Gastrocnemius medialis (tissue), 4 donors: ENCODE data around the gene HDGF. TPM values are rescaled to one million over a fixed set of nuclear protein-coding genes. Genes with fewer than 3 reads are reported as not detected.
"Not testable (repeated sequence)": the region's sequence is repeated elsewhere in the genome, so short reads cannot be mapped to it uniquely, and the experiment has no call there.

Experiments used
- ATAC-seq, 2 donors: fragments of 150-250 bp; one replicate each; pipeline ENCODE4 v1.9.1; 2016
- DNase-seq, 2 donors: peaks; one replicate each; pipeline ENCODE4 v3.0.0-alpha.2; 2019
- H3K27ac ChIP-seq, 4 donors: fragments of 200-600 bp; sonication (generic); 1 replicate in 1 of 4; 2 replicates in 3 of 4; pipeline ENCODE4 v1.5.1; 2016 to 2018; ENCODE audit warnings: mild to moderate bottlenecking in 2 of 4, moderate library complexity in 1 of 4
- H3K27me3 ChIP-seq, 3 donors: fragments of 200-600 bp; sonication (generic) in 2 of 3; 1 replicate in 1 of 3; 2 replicates in 2 of 3; pipeline versions ENCODE4 v1.5.1 to v1.6.0; 2016 to 2019; ENCODE audit warnings: mild to moderate bottlenecking in 1 of 3, moderate library complexity in 1 of 3
- H3K36me3 ChIP-seq, 2 donors: fragments of 200-600 bp; sonication (generic) in 1 of 2; one replicate each; pipeline ENCODE4 v1.5.1; 2017 to 2018
- H3K4me1 ChIP-seq, 2 donors: fragments of 200-600 bp; sonication (generic) in 1 of 2; one replicate each; pipeline ENCODE4 v1.5.1; 2016 to 2017; ENCODE audit warnings: mild to moderate bottlenecking in 2 of 2
- H3K4me3 ChIP-seq, 4 donors: fragments of 200-600 bp; sonication (generic) in 3 of 4; 1 replicate in 1 of 4; 2 replicates in 3 of 4; pipeline ENCODE4 v1.5.1; 2016 to 2019; ENCODE audit warnings: mild to moderate bottlenecking in 2 of 4
- H3K9me3 ChIP-seq, 3 donors: fragments of 200-600 bp; sonication (generic) in 2 of 3; 1 replicate in 1 of 3; 2 replicates in 2 of 3; pipeline ENCODE4 v1.5.1; 2016 to 2019
- CTCF ChIP-seq, 5 experiments: fragments of 450-650 bp in 3 of 5; fragments of 200-600 bp in 2 of 5; sonication (generic) in 2 of 5; IDR thresholded peaks in 4 of 5; conservative IDR thresholded peaks in 1 of 5; 1 replicate in 4 of 5; 2 replicates in 1 of 5; pipeline ENCODE4 v1.5.1; 2016 to 2019; ENCODE audit warnings: antibody characterized with exemption in 5 of 5, mild to moderate bottlenecking in 3 of 5, moderate library complexity in 3 of 5
- POLR2A ChIP-seq, 2 donors: fragments of 450-650 bp; IDR thresholded peaks; one replicate each; pipeline ENCODE4 v1.6.1; 2017; ENCODE audit warnings: antibody characterized with exemption in 2 of 2, mild to moderate bottlenecking in 2 of 2, moderate library complexity in 2 of 2
- in situ Hi-C, 4 donors: fragments of 200-750 bp; cut with MboI; loops; one replicate each; pipeline versions ENCODE4 v1.15.0 to v1.8.0; 2017; ENCODE audit warnings: low sequenced_read_pairs in 4 of 4
- intact Hi-C: fragments of 100-400 bp; cut with DNase I; formaldehyde crosslinking; loops from one replicate; pipeline ENCODE4 v1.15.1; 2023; ENCODE audit warnings: low total_unique reads
- total RNA-seq, 4 donors: library from RNA; depleted of rRNA; stranded (reverse); fragments of >200 nt; gene quantifications; one replicate each; pipeline versions ENCODE4 v1.1.0 to v1.2.3, GENCODE V29; 2016

HDGF gene
- total RNA-seq, 4 donors from 2014 or later = 154 to 281 (median 240) TPM

DNA sequence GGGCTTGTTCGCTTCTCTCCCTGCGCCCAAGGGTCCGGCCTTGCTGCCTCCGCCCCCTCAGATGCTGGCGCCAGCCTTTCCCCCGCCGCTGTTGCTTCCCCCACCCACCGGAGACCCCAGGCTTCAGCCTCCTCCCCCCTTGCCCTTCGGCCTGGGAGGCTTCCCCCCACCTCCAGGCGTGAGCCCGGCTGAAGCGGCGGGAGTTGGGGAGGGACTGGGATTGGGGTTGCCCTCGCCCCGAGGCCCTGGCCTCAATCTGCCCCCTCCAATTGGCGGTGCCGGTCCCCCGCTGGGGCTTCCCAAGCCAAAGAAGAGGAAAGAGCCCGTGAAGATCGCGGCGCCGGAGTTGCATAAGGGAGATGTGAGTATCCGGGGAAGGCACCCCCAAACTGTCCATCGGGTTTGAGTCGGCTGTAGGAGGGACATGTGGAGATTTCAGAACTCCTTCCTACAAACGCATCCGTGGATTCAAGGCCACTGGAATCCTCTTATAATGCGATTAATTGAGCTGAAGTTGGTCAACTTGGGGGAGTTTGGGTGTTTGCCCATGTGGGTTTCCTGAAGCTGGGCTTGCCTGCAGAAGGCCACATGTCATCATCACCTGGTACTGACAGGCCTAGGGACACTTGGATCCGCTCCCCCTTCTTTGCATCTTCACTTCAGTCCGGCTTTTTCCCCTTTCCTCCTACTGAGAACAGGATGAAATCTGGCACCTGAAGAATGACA, 16.6 kb upstream of the HDGF start:
- peak overlapping the region; percentile 87 to 98 (median 94) for H3K27ac ChIP-seq
- peaks cover 43 to 44% of the 10 kb centered on the region in 2 donors for H3K4me1 ChIP-seq
- intact Hi-C loops (loop anchor here (1.0 kb wide), 3 partner anchors 17 to 40 kb away; partner anchors contain the start of genes HDGF, ISG20L2, METTL25B and MRPL24), in situ Hi-C loops (no loop called here)
- no peaks in the 10 kb centered on the region for H3K27me3 ChIP-seq
- peaks cover 0 to 9% of the 10 kb centered on the region in 2 donors for H3K36me3 ChIP-seq
- no peaks in the 10 kb centered on the region for H3K9me3 ChIP-seq
- TF ChIP-seq POLR2A (IDR thresholded peaks at IDR 0.05) (no peak), CTCF (IDR thresholded peaks at IDR 0.05 in 4 of 5, conservative IDR thresholded peaks at IDR 0.05 in 1 of 5) (no peak)
- peak in 1 of 2 donors; percentile 33 for DNase-seq
- H3K4me3 ChIP-seq = peak overlapping the region; percentile 68 to 98 (median 90)
- no peak for ATAC-seq

GRCh38 chr1:156767101-156767878, 15.8 kb upstream of the HDGF start, which contains the start of gene PRCC:
Gene PRCC, plus strand, starts transcription at chr1:156767535. Its CDS starts 237 bp downstream, at chr1:156767772.
- Histone ChIP-seq H3K27me3 (no peaks in the 10 kb centered on the region), H3K4me3 (peak within 1 kb of the TSS; percentile 76 to 98 (median 90)), H3K4me1 (peaks cover 35 to 40% of the 10 kb centered on the region in 2 donors), H3K9me3 (no peaks in the 10 kb centered on the region), H3K36me3 (peaks cover 0 to 9% of the 10 kb centered on the region in 2 donors), H3K27ac (peak within 1 kb of the TSS; percentile 87 to 98 (median 94))
- ATAC-seq (peak; percentile 96), DNase-seq (peak; percentile 99)
- in situ Hi-C loops = no loop called here
- intact Hi-C loops = loop anchor here (1.0 kb wide), 3 partner anchors 16 to 39 kb away; partner anchors contain the start of genes HDGF, ISG20L2, METTL25B and MRPL24
- peak in 1 of 5 experiments; percentile 14 for TF ChIP-seq CTCF (IDR thresholded peaks at IDR 0.05 in 4 of 5, conservative IDR thresholded peaks at IDR 0.05 in 1 of 5)
- TF ChIP-seq POLR2A (IDR thresholded peaks at IDR 0.05) = peak; percentile 74 to 84

DNA sequence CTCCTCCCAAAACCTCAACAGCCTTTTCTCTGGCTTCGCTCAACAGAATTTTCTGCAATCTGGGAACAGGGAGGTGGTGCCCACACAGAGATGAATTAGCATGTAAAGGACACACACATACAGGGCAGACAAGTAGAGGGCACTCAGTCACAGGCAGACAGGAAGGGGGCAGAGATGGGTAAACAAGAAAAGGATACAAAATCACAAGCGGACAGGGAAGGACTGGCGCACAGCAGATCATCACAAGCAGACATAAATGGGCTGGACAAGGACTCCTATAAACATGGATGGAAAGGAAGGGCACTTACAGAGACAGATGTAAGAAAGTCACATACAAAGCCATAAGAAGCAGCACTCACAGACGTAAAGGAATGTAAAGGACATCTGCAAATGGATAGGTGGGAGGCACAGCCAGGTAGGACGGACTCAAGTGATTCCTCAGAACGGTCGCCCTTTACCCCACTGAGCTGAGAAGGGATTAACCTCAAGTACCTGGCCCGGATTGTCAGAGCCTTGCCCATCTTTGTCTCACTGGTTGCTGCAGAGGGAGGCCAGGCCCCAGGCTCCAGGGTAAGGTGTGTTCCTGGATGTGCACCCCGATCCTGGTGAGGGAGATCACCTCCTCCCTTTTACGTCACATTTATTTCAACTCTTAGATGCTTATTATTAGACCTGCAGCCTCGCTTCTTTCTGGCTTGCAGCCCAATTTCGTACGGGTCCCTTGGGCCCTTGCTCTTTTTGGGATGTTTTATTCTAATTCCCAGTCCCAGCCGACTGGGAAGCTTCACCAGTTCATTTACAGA, 15.0 kb upstream of the HDGF start:
- in situ Hi-C loops (no loop called here), intact Hi-C loops (loop anchor here (1.0 kb wide), 3 partner anchors 15 to 38 kb away; partner anchors contain the start of genes HDGF, ISG20L2, METTL25B and MRPL24)
- ATAC-seq = peak; percentile 7 to 22
- TF ChIP-seq POLR2A (IDR thresholded peaks at IDR 0.05) (no peak), CTCF (IDR thresholded peaks at IDR 0.05 in 4 of 5, conservative IDR thresholded peaks at IDR 0.05 in 1 of 5) (no peak)
- Histone ChIP-seq H3K27ac (peak overlapping the region; percentile 86 to 94 (median 90)), H3K9me3 (no peaks in the 10 kb centered on the region), H3K36me3 (peaks cover 0 to 9% of the 10 kb centered on the region in 2 donors), H3K4me1 (peaks cover 34 to 36% of the 10 kb centered on the region in 2 donors), H3K27me3 (no peaks in the 10 kb centered on the region), H3K4me3 (peak overlapping the region; percentile 73 to 89 (median 74))
- DNase-seq = no peak

DNA sequence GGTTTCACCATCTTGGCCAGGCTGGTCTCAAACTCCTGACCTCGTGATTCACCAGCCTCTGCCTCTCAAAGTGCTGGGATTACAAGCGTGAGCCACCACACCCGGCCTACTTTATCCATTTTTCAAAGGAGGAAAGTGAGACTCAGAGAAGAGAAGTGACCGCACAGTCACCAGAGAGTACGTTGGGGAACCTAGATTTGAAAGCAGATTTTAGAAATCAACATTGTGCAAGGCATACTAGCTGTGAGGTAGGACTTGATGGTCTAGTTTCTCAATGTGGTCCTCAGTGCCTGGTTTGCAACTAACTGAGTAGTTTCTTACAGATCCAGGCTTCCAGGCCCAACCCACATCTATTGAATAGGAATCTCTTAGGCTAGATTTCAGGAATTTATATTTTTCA, 14.2 kb upstream of the HDGF start:
- intact Hi-C loops = no loop called here
- H3K27ac ChIP-seq = peak overlapping the region in 3 of 4 donors; percentile 86 to 94 (median 88)

GRCh38 chr1:156765136-156765535, 13.7 kb upstream of the HDGF start:
- H3K9me3 ChIP-seq, ATAC-seq, DNase-seq, in situ Hi-C loops, H3K4me3 ChIP-seq, H3K36me3 ChIP-seq, H3K27ac ChIP-seq, intact Hi-C loops, H3K27me3 ChIP-seq: not testable (repeated sequence)
- peaks cover 32 to 40% of the 10 kb centered on the region in 2 donors for H3K4me1 ChIP-seq

More for the DNA sequence above, 14.2 kb upstream of the HDGF start:
- Histone ChIP-seq H3K27me3 (no peaks in the 10 kb centered on the region), H3K4me1 (peaks cover 34 to 39% of the 10 kb centered on the region in 2 donors), H3K36me3 (peaks cover 0 to 4% of the 10 kb centered on the region in 2 donors), H3K9me3 (no peaks in the 10 kb centered on the region), H3K4me3 (peak overlapping the region in 3 of 4 donors; percentile 73 to 89 (median 76))
- no peak for TF ChIP-seq CTCF (IDR thresholded peaks at IDR 0.05 in 4 of 5, conservative IDR thresholded peaks at IDR 0.05 in 1 of 5)
- no peak for TF ChIP-seq POLR2A (IDR thresholded peaks at IDR 0.05)
- in situ Hi-C loops = no loop called here
- ATAC-seq (no peak), DNase-seq (no peak)
